ENCODE measurements around the gene MEX3B. TPM values are rescaled to one million over a fixed set of nuclear protein-coding genes. Genes with fewer than 3 reads are reported as not detected.

The MEX3B gene
- total RNA-seq, 1 donor from 2014 or later, result 18.7 TPM

DNA sequence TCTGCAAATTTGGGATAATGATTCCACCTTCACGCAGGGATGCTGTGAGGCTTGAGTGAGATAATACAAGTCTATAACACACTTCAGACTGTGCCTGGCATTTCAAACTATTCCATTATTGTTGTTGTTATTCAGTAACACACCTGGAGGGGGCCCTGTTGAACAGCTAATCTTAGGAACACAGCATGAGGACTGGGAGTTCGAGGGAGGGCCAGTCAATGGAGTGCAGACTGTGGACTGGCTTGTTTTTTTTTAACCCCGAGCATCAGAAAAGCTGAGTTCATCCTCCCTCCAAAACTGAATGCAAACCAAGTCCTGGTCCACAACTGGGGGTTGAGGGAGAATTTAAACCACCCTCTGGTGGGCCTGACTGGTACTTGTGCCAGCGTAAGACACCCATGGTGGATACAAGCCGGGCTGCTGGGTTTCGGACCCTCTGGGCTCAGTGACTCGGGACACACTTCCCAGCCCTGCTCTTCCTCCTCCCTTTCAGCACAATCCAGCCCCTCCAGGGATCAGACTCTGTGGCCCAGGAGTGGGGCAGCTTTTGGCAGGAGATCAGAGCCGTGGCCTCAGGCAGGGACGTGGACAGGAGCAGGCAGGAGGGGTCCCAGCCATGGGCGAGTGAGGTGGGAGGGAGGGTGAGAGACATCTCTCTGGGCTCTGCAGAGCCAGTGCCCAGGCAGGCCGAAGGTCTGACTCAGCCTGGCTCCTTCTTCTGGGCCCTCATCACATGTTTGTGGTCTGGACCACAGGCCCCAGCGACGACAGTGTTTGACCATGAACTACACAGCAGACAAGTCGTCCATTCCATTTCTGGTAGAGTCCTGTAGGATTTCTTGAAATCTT, 36.3 kb upstream of the MEX3B start:
- Mint-ChIP-seq H3K4me1 (ENCODE audit: low read depth, unreplicated experiment) (peaks cover 25% of the 10 kb centered on the region), H3K27me3 (ENCODE audit: low read depth, unreplicated experiment) (peaks cover 22% of the 10 kb centered on the region), H3K36me3 (ENCODE audit: low read depth, unreplicated experiment) (peaks cover 3% of the 10 kb centered on the region), H3K27ac (ENCODE audit: unreplicated experiment) (peak overlapping the region; percentile 100), H3K4me3 (ENCODE audit: unreplicated experiment) (peak overlapping the region; percentile 16), H3K9me3 (ENCODE audit: unreplicated experiment) (peaks cover 2% of the 10 kb centered on the region)
- no peaks in the 10 kb centered on the region for H4K20me1 ChIP-seq (ENCODE audit: insufficient read depth, low read length)
- no peak overlapping the region for H3K4me3 ChIP-seq (ENCODE audit: insufficient read depth, low read depth, low read length)
- FAIRE-seq, result peak; percentile 60
- peak overlapping the region; percentile 75 for H3K9ac ChIP-seq (ENCODE audit: low read length)
- peaks cover 4% of the 10 kb centered on the region for H3K27me3 ChIP-seq (ENCODE audit: insufficient read depth, low read length)
- peak overlapping the region; percentile 64 for H3K4me2 ChIP-seq (ENCODE audit: low read length)
- peak overlapping the region; percentile 65 for H2AFZ ChIP-seq (ENCODE audit: low read depth, low read length)
- no peaks in the 10 kb centered on the region for H3K9me3 ChIP-seq (ENCODE audit: insufficient read depth, low read depth, low read length)
- no peaks in the 10 kb centered on the region for H3K79me2 ChIP-seq (ENCODE audit: insufficient read depth, low read length)
- peaks cover 13% of the 10 kb centered on the region for H3K4me1 ChIP-seq (ENCODE audit: insufficient read depth, low read length)
- no peaks in the 10 kb centered on the region for H3K36me3 ChIP-seq (ENCODE audit: insufficient read depth, low read length)
- peak; percentile 97 for DNase-seq (ENCODE audit: low read depth)
- TF ChIP-seq, protein P1, sequence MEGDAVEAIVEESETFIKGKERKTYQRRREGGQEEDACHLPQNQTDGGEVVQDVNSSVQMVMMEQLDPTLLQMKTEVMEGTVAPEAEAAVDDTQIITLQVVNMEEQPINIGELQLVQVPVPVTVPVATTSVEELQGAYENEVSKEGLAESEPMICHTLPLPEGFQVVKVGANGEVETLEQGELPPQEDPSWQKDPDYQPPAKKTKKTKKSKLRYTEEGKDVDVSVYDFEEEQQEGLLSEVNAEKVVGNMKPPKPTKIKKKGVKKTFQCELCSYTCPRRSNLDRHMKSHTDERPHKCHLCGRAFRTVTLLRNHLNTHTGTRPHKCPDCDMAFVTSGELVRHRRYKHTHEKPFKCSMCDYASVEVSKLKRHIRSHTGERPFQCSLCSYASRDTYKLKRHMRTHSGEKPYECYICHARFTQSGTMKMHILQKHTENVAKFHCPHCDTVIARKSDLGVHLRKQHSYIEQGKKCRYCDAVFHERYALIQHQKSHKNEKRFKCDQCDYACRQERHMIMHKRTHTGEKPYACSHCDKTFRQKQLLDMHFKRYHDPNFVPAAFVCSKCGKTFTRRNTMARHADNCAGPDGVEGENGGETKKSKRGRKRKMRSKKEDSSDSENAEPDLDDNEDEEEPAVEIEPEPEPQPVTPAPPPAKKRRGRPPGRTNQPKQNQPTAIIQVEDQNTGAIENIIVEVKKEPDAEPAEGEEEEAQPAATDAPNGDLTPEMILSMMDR (IDR thresholded peaks at IDR 0.05; ENCODE audit: insufficient read depth, low read depth, low read length), result peak; percentile 44
- TF ChIP-seq EZH2 (IDR thresholded peaks at IDR 0.05; ENCODE audit: insufficient read depth, low read length), result no peak
- peak overlapping the region; percentile 81 for H3K27ac ChIP-seq (ENCODE audit: low read depth, low read length)

DNA sequence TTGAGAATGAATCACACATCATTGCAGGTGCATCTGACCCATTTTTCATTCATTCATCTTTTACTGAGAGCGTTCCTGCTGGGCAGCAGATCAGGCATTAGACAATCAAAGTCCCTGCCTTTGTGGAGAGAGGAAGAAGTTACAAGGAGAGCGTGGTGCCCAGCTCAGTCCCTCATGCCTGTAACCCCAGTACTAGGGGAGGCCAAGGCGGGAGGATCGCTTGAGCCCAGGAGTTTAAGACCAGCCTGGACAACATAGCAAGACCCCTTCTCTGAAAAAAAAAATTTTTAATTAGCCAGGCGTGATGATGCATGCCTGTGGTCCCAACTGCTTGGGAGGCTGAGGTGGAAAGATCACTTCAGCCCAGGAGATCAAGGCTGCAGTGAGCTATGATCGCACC, 35.0 kb upstream of the MEX3B start:
- Histone ChIP-seq H3K4me2 (ENCODE audit: low read length) (no peak overlapping the region), H3K79me2 (ENCODE audit: insufficient read depth, low read length) (no peaks in the 10 kb centered on the region), H3K36me3 (ENCODE audit: insufficient read depth, low read length) (no peaks in the 10 kb centered on the region), H3K4me3 (ENCODE audit: insufficient read depth, low read depth, low read length) (no peak overlapping the region), H4K20me1 (ENCODE audit: insufficient read depth, low read length) (no peaks in the 10 kb centered on the region), H3K9me3 (ENCODE audit: insufficient read depth, low read depth, low read length) (no peaks in the 10 kb centered on the region), H3K27ac (ENCODE audit: low read depth, low read length) (no peak overlapping the region), H3K9ac (ENCODE audit: low read length) (no peak overlapping the region), H3K27me3 (ENCODE audit: insufficient read depth, low read length) (peaks cover 4% of the 10 kb centered on the region), H3K4me1 (ENCODE audit: insufficient read depth, low read length) (peaks cover 13% of the 10 kb centered on the region), H2AFZ (ENCODE audit: low read depth, low read length) (no peak overlapping the region)
- Mint-ChIP-seq H3K27me3 (ENCODE audit: low read depth, unreplicated experiment) (peaks cover 15% of the 10 kb centered on the region), H3K27ac (ENCODE audit: unreplicated experiment) (peak overlapping the region; percentile 36), H3K9me3 (ENCODE audit: unreplicated experiment) (peaks cover 2% of the 10 kb centered on the region), H3K36me3 (ENCODE audit: low read depth, unreplicated experiment) (peaks cover 1% of the 10 kb centered on the region), H3K4me3 (ENCODE audit: unreplicated experiment) (no peak overlapping the region), H3K4me1 (ENCODE audit: low read depth, unreplicated experiment) (peaks cover 25% of the 10 kb centered on the region)
- DNase-seq (ENCODE audit: low read depth), result no peak
- FAIRE-seq, result no peak
- TF ChIP-seq, protein P1 (IDR thresholded peaks at IDR 0.05; ENCODE audit: insufficient read depth, low read depth, low read length), result no peak
- TF ChIP-seq EZH2 (IDR thresholded peaks at IDR 0.05; ENCODE audit: insufficient read depth, low read length), result no peak

DNA sequence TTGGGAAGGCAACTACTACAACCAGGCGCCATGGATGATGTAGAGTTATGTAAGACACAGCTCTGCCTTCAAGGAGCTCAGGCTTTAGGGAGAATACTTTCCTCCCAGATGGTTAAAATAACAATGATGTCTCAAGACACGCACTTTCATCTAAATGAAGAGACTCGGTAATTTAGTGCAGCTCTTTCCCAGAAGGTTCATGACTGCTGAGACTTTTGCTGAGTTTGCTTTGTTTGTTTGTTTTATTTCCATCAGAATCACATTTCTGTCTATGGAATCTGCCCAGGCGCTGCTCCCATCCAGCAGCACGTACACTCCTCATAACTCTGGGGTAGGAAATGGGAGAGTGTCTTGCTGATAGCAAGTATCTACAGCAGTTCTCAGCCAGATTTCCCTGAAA, 33.9 kb upstream of the MEX3B start:
- Histone ChIP-seq H3K27ac (ENCODE audit: low read depth, low read length) (no peak overlapping the region), H3K79me2 (ENCODE audit: insufficient read depth, low read length) (no peaks in the 10 kb centered on the region), H3K4me3 (ENCODE audit: insufficient read depth, low read depth, low read length) (no peak overlapping the region), H3K4me1 (ENCODE audit: insufficient read depth, low read length) (peaks cover 13% of the 10 kb centered on the region), H3K36me3 (ENCODE audit: insufficient read depth, low read length) (no peaks in the 10 kb centered on the region), H4K20me1 (ENCODE audit: insufficient read depth, low read length) (no peaks in the 10 kb centered on the region), H3K27me3 (ENCODE audit: insufficient read depth, low read length) (peaks cover 4% of the 10 kb centered on the region), H3K9me3 (ENCODE audit: insufficient read depth, low read depth, low read length) (no peaks in the 10 kb centered on the region), H2AFZ (ENCODE audit: low read depth, low read length) (no peak overlapping the region), H3K9ac (ENCODE audit: low read length) (no peak overlapping the region), H3K4me2 (ENCODE audit: low read length) (no peak overlapping the region)
- no peak overlapping the region for H3K4me3 Mint-ChIP-seq (ENCODE audit: unreplicated experiment)
- peaks cover 9% of the 10 kb centered on the region for H3K27me3 Mint-ChIP-seq (ENCODE audit: low read depth, unreplicated experiment)
- H3K27ac Mint-ChIP-seq (ENCODE audit: unreplicated experiment), result no peak overlapping the region
- H3K36me3 Mint-ChIP-seq (ENCODE audit: low read depth, unreplicated experiment), result no peaks in the 10 kb centered on the region
- peaks cover 25% of the 10 kb centered on the region for H3K4me1 Mint-ChIP-seq (ENCODE audit: low read depth, unreplicated experiment)
- TF ChIP-seq EZH2 (IDR thresholded peaks at IDR 0.05; ENCODE audit: insufficient read depth, low read length), result no peak
- TF ChIP-seq, protein P1 (IDR thresholded peaks at IDR 0.05; ENCODE audit: insufficient read depth, low read depth, low read length), result no peak
- no peak for DNase-seq (ENCODE audit: low read depth)
- FAIRE-seq, result no peak
- no peaks in the 10 kb centered on the region for H3K9me3 Mint-ChIP-seq (ENCODE audit: unreplicated experiment)

Measured in astrocyte (in vitro differentiated cells and primary cell).